GM19324 (cell line): ENCODE data around the gene PLAAT4.

Experiments
- ATAC-seq: cut with Tn5 transposase; IDR thresholded peaks from one replicate; pipeline ENCODE4 v1.9.1; 2021; ENCODE audit warnings: mild to moderate bottlenecking, moderate library complexity; ENCODE audit not compliant: unreplicated experiment, low FRiP score

The PLAAT4 gene

GRCh38 chr11:63536669-63537292 lies at the start of gene PLAAT4:
TSS of gene PLAAT4 (plus strand) at chr11:63536808. CDS start at chr11:63536869, 61 bp downstream.
- no peak for ATAC-seq

- no peak for ATAC-seq
Measured at GRCh38 chr11:63488789-63489188, 47.8 kb upstream of the PLAAT4 start.

- no peak for ATAC-seq
Measured at GRCh38 chr11:63489879-63490278, 46.7 kb upstream of the PLAAT4 start.

GRCh38 chr11:63490551-63491239 lies 45.9 kb upstream of the PLAAT4 start, which contains the start of gene PLAAT5:
TSS of gene PLAAT5 (minus strand) at chr11:63491167. CDS start at chr11:63491034, 133 bp downstream.
- ATAC-seq: no peak

GRCh38 chr11:63491240-63491587 lies 45.4 kb upstream of the PLAAT4 start:
- ATAC-seq: no peak

GRCh38 chr11:63491636-63492372 lies 44.8 kb upstream of the PLAAT4 start:
- ATAC-seq: no peak

- no peak for ATAC-seq
Measured at GRCh38 chr11:63492441-63492840, 44.2 kb upstream of the PLAAT4 start.

- ATAC-seq: no peak
Measured at GRCh38 chr11:63493127-63493526, 43.5 kb upstream of the PLAAT4 start.

GRCh38 chr11:63494975-63495374 lies 41.6 kb upstream of the PLAAT4 start:
- ATAC-seq: no peak

- no peak for ATAC-seq
Measured at GRCh38 chr11:63499874-63500273, 36.7 kb upstream of the PLAAT4 start.

GRCh38 chr11:63501236-63501635 lies 35.4 kb upstream of the PLAAT4 start:
- no peak for ATAC-seq

- ATAC-seq: no peak
Measured at GRCh38 chr11:63502252-63502820, 34.3 kb upstream of the PLAAT4 start.

- ATAC-seq: no peak
Measured at GRCh38 chr11:63503492-63503891, 33.1 kb upstream of the PLAAT4 start.

- ATAC-seq: no peak
Measured at GRCh38 chr11:63504054-63504453, 32.6 kb upstream of the PLAAT4 start.

GRCh38 chr11:63504933-63505586 lies 31.5 kb upstream of the PLAAT4 start:
- ATAC-seq: no peak

GRCh38 chr11:63505857-63506528 lies 30.6 kb upstream of the PLAAT4 start, which contains the start of gene LGALS12:
TSS of gene LGALS12 (plus strand) at chr11:63506084. CDS start at chr11:63506459, 375 bp downstream.
- no peak for ATAC-seq

- no peak for ATAC-seq
Measured at GRCh38 chr11:63506876-63507275, 29.7 kb upstream of the PLAAT4 start.

GRCh38 chr11:63507511-63507910 lies 29.1 kb upstream of the PLAAT4 start:
- ATAC-seq: no peak

- no peak for ATAC-seq
Measured at GRCh38 chr11:63508009-63508408, 28.6 kb upstream of the PLAAT4 start.

GRCh38 chr11:63508745-63509144 lies 27.9 kb upstream of the PLAAT4 start:
- ATAC-seq: no peak
